Liver (tissue), 3 donors: ENCODE results near the gene THSD4.

ENCODE experiments used
- CTCF ChIP-seq: fragments of 150-350 bp; IDR thresholded peaks from 2 replicates; pipeline ENCODE4 v1.5.1; 2017; ENCODE audit warnings: improper control_type of control experiment, low read depth, low read length; ENCODE audit not compliant: missing input control
- EGR1 ChIP-seq, 2 donors: IDR thresholded peaks; 2 replicates each; pipeline ENCODE4 v1.6.1; 2016 to 2018; ENCODE audit warnings: antibody characterized with exemption in 2 of 2, low read depth in 2 of 2
- GABPA ChIP-seq, 2 donors: IDR thresholded peaks in 1 of 2; conservative IDR thresholded peaks in 1 of 2; 2 replicates each; pipeline ENCODE4 v1.6.1; 2016; ENCODE audit warnings: antibody characterized with exemption in 2 of 2, mild to moderate bottlenecking in 1 of 2, moderate library complexity in 1 of 2
- JUND ChIP-seq, 2 donors: IDR thresholded peaks; 2 replicates each; pipeline ENCODE4 v1.6.1; 2016; ENCODE audit warnings: antibody characterized with exemption in 2 of 2
- NR2F2 ChIP-seq: IDR thresholded peaks from 2 replicates; pipeline ENCODE4 v1.6.1; 2016; ENCODE audit warnings: antibody characterized with exemption
- RAD21 ChIP-seq, 2 donors: IDR thresholded peaks; 2 replicates each; pipeline ENCODE4 v1.6.1; 2016; ENCODE audit warnings: antibody characterized with exemption in 2 of 2, mild to moderate bottlenecking in 2 of 2
- REST ChIP-seq: IDR thresholded peaks from 2 replicates; pipeline ENCODE4 v1.6.1; 2016; ENCODE audit warnings: antibody characterized with exemption, mild to moderate bottlenecking
- SP1 ChIP-seq: IDR thresholded peaks from 2 replicates; pipeline ENCODE4 v1.6.1; 2018; ENCODE audit warnings: antibody characterized with exemption, mild to moderate bottlenecking
- TAF1 ChIP-seq: conservative IDR thresholded peaks from 2 replicates; pipeline ENCODE4 v1.6.1; 2016; ENCODE audit warnings: antibody characterized with exemption, mild to moderate bottlenecking
- YY1 ChIP-seq: IDR thresholded peaks from 2 replicates; pipeline ENCODE4 v1.6.1; 2016; ENCODE audit warnings: antibody characterized with exemption, mild to moderate bottlenecking
- TF ChIP-seq, protein P1 (sequence below): IDR thresholded peaks from 2 replicates; pipeline ENCODE4 v1.6.1; 2016; ENCODE audit warnings: antibody characterized with exemption
- TF ChIP-seq, protein P2 (sequence below): IDR thresholded peaks from 2 replicates; pipeline ENCODE4 v1.6.1; 2016; ENCODE audit warnings: antibody characterized with exemption
- donor health status: healthy.
- donor health status: healthy.

- TF ChIP-seq CTCF, result no peak
- no peak for TF ChIP-seq YY1
- TF ChIP-seq RAD21 (IDR thresholded peaks at IDR 0.05), result no peak
- TF ChIP-seq TAF1, result no peak
- no peak for TF ChIP-seq REST
- TF ChIP-seq, protein P1, sequence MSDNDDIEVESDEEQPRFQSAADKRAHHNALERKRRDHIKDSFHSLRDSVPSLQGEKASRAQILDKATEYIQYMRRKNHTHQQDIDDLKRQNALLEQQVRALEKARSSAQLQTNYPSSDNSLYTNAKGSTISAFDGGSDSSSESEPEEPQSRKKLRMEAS, result no peak
- TF ChIP-seq, protein P2, sequence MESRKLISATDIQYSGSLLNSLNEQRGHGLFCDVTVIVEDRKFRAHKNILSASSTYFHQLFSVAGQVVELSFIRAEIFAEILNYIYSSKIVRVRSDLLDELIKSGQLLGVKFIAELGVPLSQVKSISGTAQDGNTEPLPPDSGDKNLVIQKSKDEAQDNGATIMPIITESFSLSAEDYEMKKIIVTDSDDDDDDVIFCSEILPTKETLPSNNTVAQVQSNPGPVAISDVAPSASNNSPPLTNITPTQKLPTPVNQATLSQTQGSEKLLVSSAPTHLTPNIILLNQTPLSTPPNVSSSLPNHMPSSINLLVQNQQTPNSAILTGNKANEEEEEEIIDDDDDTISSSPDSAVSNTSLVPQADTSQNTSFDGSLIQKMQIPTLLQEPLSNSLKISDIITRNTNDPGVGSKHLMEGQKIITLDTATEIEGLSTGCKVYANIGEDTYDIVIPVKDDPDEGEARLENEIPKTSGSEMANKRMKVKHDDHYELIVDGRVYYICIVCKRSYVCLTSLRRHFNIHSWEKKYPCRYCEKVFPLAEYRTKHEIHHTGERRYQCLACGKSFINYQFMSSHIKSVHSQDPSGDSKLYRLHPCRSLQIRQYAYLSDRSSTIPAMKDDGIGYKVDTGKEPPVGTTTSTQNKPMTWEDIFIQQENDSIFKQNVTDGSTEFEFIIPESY, result no peak
- no peak for TF ChIP-seq EGR1 (IDR thresholded peaks at IDR 0.05; ENCODE audit: low read depth in 2 of 2)
- no peak for TF ChIP-seq NR2F2
- no peak for TF ChIP-seq GABPA (IDR thresholded peaks at IDR 0.05 in 1 of 2, conservative IDR thresholded peaks at IDR 0.05 in 1 of 2)
- no peak for TF ChIP-seq SP1
- TF ChIP-seq JUND (IDR thresholded peaks at IDR 0.05), result no peak
Measured at GRCh38 chr15:71329041-71329440, 213.8 kb downstream of the THSD4 start.
